ENCODE data around the gene SLC28A3.

SLC28A3 gene

GRCh38 chr9:84327184-84327583, 13.4 kb downstream of the SLC28A3 start:
- Mint-ChIP-seq H3K4me1 (no peaks in the 10 kb centered on the region), H3K4me3 (no peak overlapping the region), H3K27ac (no peak overlapping the region), H3K27me3 (peaks cover 7% of the 10 kb centered on the region), H3K36me3 (peaks cover 2% of the 10 kb centered on the region), H3K9me3 (peaks cover 9% of the 10 kb centered on the region)
- no peak for ATAC-seq (ENCODE audit: low read depth)
- no peak for DNase-seq (ENCODE audit: low spot score in 2 of 2)

GRCh38 chr9:84325347-84325973, 15.1 kb downstream of the SLC28A3 start:
- Mint-ChIP-seq H3K9me3 (peaks cover 9% of the 10 kb centered on the region), H3K27me3 (peaks cover 6% of the 10 kb centered on the region), H3K4me1 (no peaks in the 10 kb centered on the region), H3K27ac (no peak overlapping the region), H3K36me3 (peaks cover 2% of the 10 kb centered on the region), H3K4me3 (no peak overlapping the region)
- DNase-seq (ENCODE audit: low spot score in 2 of 2) (no peak), ATAC-seq (ENCODE audit: low read depth) (no peak)

GRCh38 chr9:84324811-84325210, 15.7 kb downstream of the SLC28A3 start:
- peaks cover 9% of the 10 kb centered on the region for H3K9me3 Mint-ChIP-seq
- ATAC-seq (ENCODE audit: low read depth), result no peak
- peaks cover 8% of the 10 kb centered on the region for H3K27me3 Mint-ChIP-seq
- no peak for DNase-seq (ENCODE audit: low spot score in 2 of 2)
- no peaks in the 10 kb centered on the region for H3K4me1 Mint-ChIP-seq
- no peak overlapping the region for H3K4me3 Mint-ChIP-seq
- H3K27ac Mint-ChIP-seq, result no peak overlapping the region
- peaks cover 2% of the 10 kb centered on the region for H3K36me3 Mint-ChIP-seq

- no peak overlapping the region for H3K27ac Mint-ChIP-seq
- H3K36me3 Mint-ChIP-seq, result peaks cover 2% of the 10 kb centered on the region
- DNase-seq (ENCODE audit: low spot score in 2 of 2) (no peak), ATAC-seq (ENCODE audit: low read depth) (no peak)
- peaks cover 5% of the 10 kb centered on the region for H3K9me3 Mint-ChIP-seq
- H3K4me1 Mint-ChIP-seq, result no peaks in the 10 kb centered on the region
- H3K27me3 Mint-ChIP-seq, result peaks cover 7% of the 10 kb centered on the region
- no peak overlapping the region for H3K4me3 Mint-ChIP-seq
Measured at GRCh38 chr9:84323858-84324257, 16.7 kb downstream of the SLC28A3 start.

- peaks cover under 1% of the 10 kb centered on the region for H3K36me3 Mint-ChIP-seq
- no peak for ATAC-seq (ENCODE audit: low read depth)
- H3K27me3 Mint-ChIP-seq, result peaks cover 6% of the 10 kb centered on the region
- no peak for DNase-seq (ENCODE audit: low spot score in 2 of 2)
- no peak overlapping the region for H3K4me3 Mint-ChIP-seq
- H3K4me1 Mint-ChIP-seq, result no peaks in the 10 kb centered on the region
- no peak overlapping the region for H3K27ac Mint-ChIP-seq
- peaks cover under 1% of the 10 kb centered on the region for H3K9me3 Mint-ChIP-seq
Measured at GRCh38 chr9:84322828-84323227, 17.7 kb downstream of the SLC28A3 start.

- Mint-ChIP-seq H3K4me3 (no peak overlapping the region), H3K27ac (no peak overlapping the region), H3K27me3 (peaks cover 6% of the 10 kb centered on the region), H3K36me3 (no peaks in the 10 kb centered on the region), H3K9me3 (no peaks in the 10 kb centered on the region), H3K4me1 (no peaks in the 10 kb centered on the region)
- ATAC-seq (ENCODE audit: low read depth), result no peak
- DNase-seq (ENCODE audit: low spot score in 2 of 2), result no peak
Measured at GRCh38 chr9:84320231-84320630, 20.3 kb downstream of the SLC28A3 start.

GRCh38 chr9:84319632-84320031, 20.9 kb downstream of the SLC28A3 start:
- peaks cover 6% of the 10 kb centered on the region for H3K27me3 Mint-ChIP-seq

GRCh38 chr9:84318981-84319380, 21.6 kb downstream of the SLC28A3 start:
- Mint-ChIP-seq H3K27ac (no peak overlapping the region), H3K27me3 (peaks cover 7% of the 10 kb centered on the region), H3K36me3 (no peaks in the 10 kb centered on the region), H3K4me1 (peaks cover 5% of the 10 kb centered on the region), H3K4me3 (no peak overlapping the region), H3K9me3 (no peaks in the 10 kb centered on the region)
- ATAC-seq (ENCODE audit: low read depth) (no peak), DNase-seq (ENCODE audit: low spot score in 2 of 2) (no peak)

More at GRCh38 chr9:84319632-84320031, 20.9 kb downstream of the SLC28A3 start:
- no peak for DNase-seq (ENCODE audit: low spot score in 2 of 2)
- no peak for ATAC-seq (ENCODE audit: low read depth)
- H3K36me3 Mint-ChIP-seq, result no peaks in the 10 kb centered on the region
- H3K4me3 Mint-ChIP-seq, result no peak overlapping the region
- H3K9me3 Mint-ChIP-seq, result no peaks in the 10 kb centered on the region
- no peak overlapping the region for H3K27ac Mint-ChIP-seq
- H3K4me1 Mint-ChIP-seq, result peaks cover 3% of the 10 kb centered on the region

- Mint-ChIP-seq H3K36me3 (no peaks in the 10 kb centered on the region), H3K4me1 (peaks cover 5% of the 10 kb centered on the region), H3K9me3 (no peaks in the 10 kb centered on the region), H3K27ac (no peak overlapping the region), H3K4me3 (no peak overlapping the region), H3K27me3 (peaks cover 3% of the 10 kb centered on the region)
- DNase-seq (ENCODE audit: low spot score in 2 of 2), result no peak
- no peak for ATAC-seq (ENCODE audit: low read depth)
Measured at GRCh38 chr9:84317563-84317962, 23.0 kb downstream of the SLC28A3 start.

GRCh38 chr9:84315278-84315877, 25.2 kb downstream of the SLC28A3 start:
- H3K27ac Mint-ChIP-seq, result no peak overlapping the region

GRCh38 chr9:84314306-84314705, 26.3 kb downstream of the SLC28A3 start:
- ATAC-seq (ENCODE audit: low read depth), result no peak
- Mint-ChIP-seq H3K27me3 (peaks cover 1% of the 10 kb centered on the region), H3K4me3 (no peak overlapping the region), H3K4me1 (peaks cover 5% of the 10 kb centered on the region), H3K9me3 (no peaks in the 10 kb centered on the region), H3K27ac (no peak overlapping the region), H3K36me3 (no peaks in the 10 kb centered on the region)
- no peak for DNase-seq (ENCODE audit: low spot score in 2 of 2)

More at GRCh38 chr9:84315278-84315877, 25.2 kb downstream of the SLC28A3 start:
- Mint-ChIP-seq H3K27me3 (peaks cover 2% of the 10 kb centered on the region), H3K4me3 (no peak overlapping the region), H3K36me3 (no peaks in the 10 kb centered on the region), H3K4me1 (peaks cover 5% of the 10 kb centered on the region), H3K9me3 (no peaks in the 10 kb centered on the region)
- DNase-seq (ENCODE audit: low spot score in 2 of 2) (peak; percentile 35 to 43), ATAC-seq (ENCODE audit: low read depth) (peak; percentile 41)

GRCh38 chr9:84310883-84311282, 29.7 kb downstream of the SLC28A3 start:
- no peak for ATAC-seq (ENCODE audit: low read depth)
- H3K4me3 Mint-ChIP-seq, result no peak overlapping the region
- H3K4me1 Mint-ChIP-seq, result peaks cover 5% of the 10 kb centered on the region
- no peak for DNase-seq (ENCODE audit: low spot score in 2 of 2)
- no peak overlapping the region for H3K27ac Mint-ChIP-seq
- H3K9me3 Mint-ChIP-seq, result no peaks in the 10 kb centered on the region
- H3K27me3 Mint-ChIP-seq, result peaks cover 1% of the 10 kb centered on the region
- no peaks in the 10 kb centered on the region for H3K36me3 Mint-ChIP-seq

- Mint-ChIP-seq H3K9me3 (no peaks in the 10 kb centered on the region), H3K36me3 (no peaks in the 10 kb centered on the region), H3K4me1 (no peaks in the 10 kb centered on the region), H3K27ac (no peak overlapping the region), H3K27me3 (no peaks in the 10 kb centered on the region), H3K4me3 (no peak overlapping the region)
- ATAC-seq (ENCODE audit: low read depth), result no peak
- no peak for DNase-seq (ENCODE audit: low spot score in 2 of 2)
Measured at GRCh38 chr9:84305497-84306131, 34.9 kb downstream of the SLC28A3 start.

- no peak for DNase-seq (ENCODE audit: low spot score in 2 of 2)
- no peak for ATAC-seq (ENCODE audit: low read depth)
- no peaks in the 10 kb centered on the region for H3K36me3 Mint-ChIP-seq
- no peak overlapping the region for H3K4me3 Mint-ChIP-seq
- H3K4me1 Mint-ChIP-seq, result no peaks in the 10 kb centered on the region
- H3K9me3 Mint-ChIP-seq, result no peaks in the 10 kb centered on the region
- H3K27me3 Mint-ChIP-seq, result no peaks in the 10 kb centered on the region
- H3K27ac Mint-ChIP-seq, result no peak overlapping the region
Measured at GRCh38 chr9:84304166-84304565, 36.4 kb downstream of the SLC28A3 start.

Data from memory B cell (primary cell).